GM19468 (cell line): ENCODE results near the gene CAMKK1.
A peak's percentile ranks its signal among the peaks of the same experiment; 100 is the strongest.

Experiments
- ATAC-seq: cut with Tn5 transposase; IDR thresholded peaks from one replicate; pipeline ENCODE4 v1.9.1; 2021; ENCODE audit warnings: mild to moderate bottlenecking, moderate library complexity, moderate number of reproducible peaks; ENCODE audit not compliant: unreplicated experiment; ENCODE audit errors: extremely low read depth

CAMKK1 gene

GRCh38 chr17:3918372-3919122 is 25.7 kb upstream of the CAMKK1 start:
- no peak for ATAC-seq

- ATAC-seq, result no peak
Observed at GRCh38 chr17:3917391-3917931, 24.6 kb upstream of the CAMKK1 start.

GRCh38 chr17:3916825-3917224 is 24.0 kb upstream of the CAMKK1 start:
- ATAC-seq, result no peak

GRCh38 chr17:3915995-3916696 is 23.3 kb upstream of the CAMKK1 start, which contains the start of gene P2RX1:
Gene P2RX1, minus strand, starts transcription at chr17:3916465. Its CDS starts 240 bp downstream, at chr17:3916225.
- no peak for ATAC-seq

- ATAC-seq, result no peak
Observed at GRCh38 chr17:3915581-3915994, 22.7 kb upstream of the CAMKK1 start.

- ATAC-seq, result no peak
Observed at GRCh38 chr17:3914312-3914670, 21.4 kb upstream of the CAMKK1 start.

GRCh38 chr17:3913531-3914311 is 20.9 kb upstream of the CAMKK1 start:
- no peak for ATAC-seq

GRCh38 chr17:3912827-3913226 is 20.0 kb upstream of the CAMKK1 start:
- no peak for ATAC-seq

- peak; percentile 76 for ATAC-seq
Observed at GRCh38 chr17:3911271-3912053, 18.6 kb upstream of the CAMKK1 start.

GRCh38 chr17:3910420-3911270 is 17.8 kb upstream of the CAMKK1 start:
- ATAC-seq, result no peak

- ATAC-seq, result no peak
Observed at GRCh38 chr17:3909257-3909656, 16.4 kb upstream of the CAMKK1 start.

- ATAC-seq, result no peak
Observed at GRCh38 chr17:3907483-3908216, 14.8 kb upstream of the CAMKK1 start.

GRCh38 chr17:3906881-3907280 is 14.0 kb upstream of the CAMKK1 start:
- no peak for ATAC-seq

- no peak for ATAC-seq
Observed at GRCh38 chr17:3905017-3905520, 12.2 kb upstream of the CAMKK1 start.

GRCh38 chr17:3904501-3904900 is 11.6 kb upstream of the CAMKK1 start:
- no peak for ATAC-seq

GRCh38 chr17:3903881-3904290 is 11.0 kb upstream of the CAMKK1 start:
- no peak for ATAC-seq

GRCh38 chr17:3903051-3903825 is 10.4 kb upstream of the CAMKK1 start:
- no peak for ATAC-seq
